H9 (cell line): ENCODE measurements around the gene ABLIM3. TPM values are rescaled to one million over a fixed set of nuclear protein-coding genes. Genes with fewer than 3 reads are reported as not detected.
A peak's percentile ranks its signal among the peaks of the same experiment; 100 is the strongest.

Experiments used
- DNase-seq: peaks from one replicate; pipeline ENCODE4 v3.0.0-alpha.2; 2017
- H2AFZ ChIP-seq: one replicate; pipeline ENCODE4 v1.6.1; 2013; ENCODE audit warnings: mild to moderate bottlenecking, low read length, control low read depth, moderate library complexity
- H2AK5ac ChIP-seq: 2 replicates; pipeline ENCODE4 v1.6.1; 2013; ENCODE audit warnings: low read length, control low read depth, mixed read lengths; ENCODE audit not compliant: insufficient read length
- H2BK120ac ChIP-seq: one replicate; pipeline ENCODE4 v1.6.1; 2013; ENCODE audit warnings: low read depth, mild to moderate bottlenecking, low read length, control low read depth, inconsistent platforms; ENCODE audit not compliant: poor library complexity, severe bottlenecking
- H2BK12ac ChIP-seq: 2 replicates; pipeline ENCODE4 v1.6.1; 2013; ENCODE audit warnings: low read length, control low read depth, mixed read lengths, low read depth; ENCODE audit not compliant: insufficient read length
- H2BK15ac ChIP-seq: 2 replicates; pipeline ENCODE4 v1.6.1; 2013; ENCODE audit warnings: low read depth, low read length, control low read depth
- H2BK20ac ChIP-seq: one replicate; pipeline ENCODE4 v1.6.1; 2013; ENCODE audit warnings: low read depth, mild to moderate bottlenecking, low read length, control low read depth, inconsistent platforms; ENCODE audit not compliant: poor library complexity, severe bottlenecking
- H2BK5ac ChIP-seq: 2 replicates; pipeline ENCODE4 v1.6.1; 2013; ENCODE audit warnings: low read length, control low read depth, mixed read lengths; ENCODE audit not compliant: insufficient read length
- H3K14ac ChIP-seq: 2 replicates; pipeline ENCODE4 v1.6.1; 2013; ENCODE audit warnings: low read length, control low read depth; ENCODE audit not compliant: insufficient read depth
- H3K18ac ChIP-seq: 2 replicates; pipeline ENCODE4 v1.6.1; 2013; ENCODE audit warnings: low read depth, mild to moderate bottlenecking, mixed read lengths, low read length, control low read depth; ENCODE audit not compliant: insufficient read length
- H3K23ac ChIP-seq: 2 replicates; pipeline ENCODE4 v1.6.1; 2013; ENCODE audit warnings: low read length, control low read depth, mixed read lengths, low read depth; ENCODE audit not compliant: insufficient read length
- H3K23me2 ChIP-seq: 2 replicates; pipeline ENCODE4 v1.6.1; 2013; ENCODE audit warnings: low read depth, mild to moderate bottlenecking, mixed read lengths, low read length, control low read depth; ENCODE audit not compliant: insufficient read length, poor library complexity, severe bottlenecking
- H3K27ac ChIP-seq: 2 replicates; pipeline ENCODE4 v1.5.1; 2013; ENCODE audit warnings: low read length, control low read depth, mixed read lengths, low read depth; ENCODE audit not compliant: insufficient read length
- H3K27me3 ChIP-seq: 2 replicates; pipeline ENCODE4 v1.6.1; 2013; ENCODE audit warnings: low read length, control low read depth, inconsistent platforms; ENCODE audit not compliant: insufficient read depth
- H3K4ac ChIP-seq: 2 replicates; pipeline ENCODE4 v1.6.1; 2013; ENCODE audit warnings: low read depth, mild to moderate bottlenecking, control low read depth, inconsistent platforms, low read length, moderate library complexity
- H3K4me1 ChIP-seq: 2 replicates; pipeline ENCODE4 v1.6.1; 2013; ENCODE audit warnings: low read length, control low read depth, inconsistent platforms; ENCODE audit not compliant: insufficient read depth
- H3K4me2 ChIP-seq: 2 replicates; pipeline ENCODE4 v1.6.1; 2013; ENCODE audit warnings: low read length, control low read depth, mixed read lengths; ENCODE audit not compliant: insufficient read length, insufficient read depth
- H3K56ac ChIP-seq: 2 replicates; pipeline ENCODE4 v1.6.1; 2013; ENCODE audit warnings: low read depth, mild to moderate bottlenecking, mixed read lengths, low read length, control low read depth; ENCODE audit not compliant: insufficient read length
- H3K79me1 ChIP-seq: 2 replicates; pipeline ENCODE4 v1.6.1; 2013; ENCODE audit warnings: low read depth, mild to moderate bottlenecking, moderate library complexity, low read length, control low read depth, inconsistent platforms; ENCODE audit not compliant: insufficient read depth, poor library complexity, severe bottlenecking
- H3K79me2 ChIP-seq: 2 replicates; pipeline ENCODE4 v1.6.1; 2013; ENCODE audit warnings: low read length, control low read depth, inconsistent platforms; ENCODE audit not compliant: insufficient read depth
- H3K9ac ChIP-seq: 2 replicates; pipeline ENCODE4 v1.6.1; 2013; ENCODE audit warnings: low read length, control low read depth, mixed read lengths; ENCODE audit not compliant: insufficient read length; ENCODE audit errors: extremely low read depth
- H3K9me3 ChIP-seq: one replicate; pipeline ENCODE4 v1.6.1; 2013; ENCODE audit warnings: low read depth, low read length, inconsistent platforms; ENCODE audit not compliant: control insufficient read depth
- H3T11ph ChIP-seq: one replicate; pipeline ENCODE4 v1.6.1; 2013; ENCODE audit warnings: mild to moderate bottlenecking, low read length, control low read depth, inconsistent platforms
- H4K20me1 ChIP-seq: one replicate; pipeline ENCODE4 v1.6.1; 2013; ENCODE audit not compliant: control insufficient read depth, insufficient read length, insufficient read depth
- H4K5ac ChIP-seq: 2 replicates; pipeline ENCODE4 v1.6.1; 2013; ENCODE audit warnings: low read depth, mild to moderate bottlenecking, mixed read lengths, low read length, control low read depth; ENCODE audit not compliant: insufficient read length
- H4K8ac ChIP-seq: replicated peaks from 2 replicates; pipeline ENCODE4 v1.6.1; 2013; ENCODE audit warnings: low read length, control low read depth, mixed read lengths, low read depth; ENCODE audit not compliant: insufficient read length
- H4K91ac ChIP-seq: 2 replicates; pipeline ENCODE4 v1.6.1; 2013; ENCODE audit warnings: low read depth, mild to moderate bottlenecking, moderate library complexity, mixed read lengths, low read length, control low read depth; ENCODE audit not compliant: insufficient read length
- H3K27ac Mint-ChIP-seq, 3 experiments: 2 replicates in 2 of 3; 3 replicates in 1 of 3; pipeline ENCODE4 v1.8.0; 2020 to 2021; ENCODE audit warnings: mixed read lengths in 3 of 3, mild to moderate bottlenecking in 1 of 3, moderate library complexity in 1 of 3
- H3K27me3 Mint-ChIP-seq: 2 replicates; pipeline ENCODE4 v1.8.0; 2021; ENCODE audit warnings: low read depth, mild to moderate bottlenecking, moderate library complexity, mixed read lengths
- H3K36me3 Mint-ChIP-seq, 3 experiments: 2 replicates in 2 of 3; 3 replicates in 1 of 3; pipeline ENCODE4 v1.8.0; 2020 to 2021; ENCODE audit warnings: low read depth in 3 of 3, mixed read lengths in 3 of 3; ENCODE audit not compliant: insufficient read depth in 1 of 3
- H3K4me1 Mint-ChIP-seq, 2 experiments: 2 replicates each; pipeline ENCODE4 v1.8.0; 2020; ENCODE audit warnings: mixed read lengths in 2 of 2
- H3K4me3 Mint-ChIP-seq, 2 experiments: 2 replicates in 1 of 2; 3 replicates in 1 of 2; pipeline ENCODE4 v1.8.0; 2020 to 2021; ENCODE audit warnings: mild to moderate bottlenecking in 2 of 2, mixed read lengths in 2 of 2, moderate library complexity in 1 of 2
- H3K9me3 Mint-ChIP-seq, 2 experiments: 2 replicates in 1 of 2; 3 replicates in 1 of 2; pipeline ENCODE4 v1.8.0; 2020; ENCODE audit warnings: mild to moderate bottlenecking in 2 of 2, mixed read lengths in 2 of 2, moderate library complexity in 1 of 2
- CTCF ChIP-seq: fragments of 200-600 bp; sonication (generic); conservative IDR thresholded peaks from 3 replicates; pipeline ENCODE4 v1.8.0; 2021; ENCODE audit warnings: antibody characterized with exemption, mild to moderate bottlenecking
- WGBS: extraction: QIAGEN DNeasy Blood & Tissue Kit; methylation state at CpG from one replicate; pipeline ENCODE4 v1.1.7; 2013; ENCODE audit warnings: missing lambda C conversion rate, low lambda C conversion rate, mixed read lengths; ENCODE audit not compliant: insufficient read length; ENCODE audit errors: extremely low coverage; 5-methylcytosine and 5-hydroxymethylcytosine counted together
- total RNA-seq: library from RNA; stranded (reverse); gene quantifications from 2 replicates; pipeline ENCODE4 v1.2.1, GENCODE V29; 2021

The ABLIM3 gene
- total RNA-seq, 1 experiment from 2014 or later: 0.20 TPM

GRCh38 chr5:149265068-149265465 lies 123.8 kb downstream of the ABLIM3 start:
- Histone ChIP-seq H3K18ac (no peak overlapping the region), H3K79me2 (no peaks in the 10 kb centered on the region), H3K4ac (no peak overlapping the region), H3K4me2 (no peak overlapping the region), H2AFZ (no peak overlapping the region), H2BK20ac (no peak overlapping the region), H3K27me3 (no peaks in the 10 kb centered on the region), H3K56ac (no peak overlapping the region), H3K79me1 (no peaks in the 10 kb centered on the region), H3K4me1 (no peaks in the 10 kb centered on the region), H3K23me2 (no peaks in the 10 kb centered on the region), H3K14ac (no peak overlapping the region), H2BK5ac (no peak overlapping the region), H3K9me3 (no peaks in the 10 kb centered on the region), H3K23ac (no peak overlapping the region), H3K9ac (no peak overlapping the region), H4K20me1 (no peaks in the 10 kb centered on the region), H3T11ph (no peak overlapping the region), H2AK5ac (no peak overlapping the region), H2BK12ac (no peak overlapping the region), H3K27ac (no peak overlapping the region), H4K91ac (no peak overlapping the region), H2BK120ac (no peak overlapping the region), H4K8ac (no peak overlapping the region), H2BK15ac (no peak overlapping the region), H4K5ac (no peak overlapping the region)
- TF ChIP-seq CTCF: 0 out of 3 replicates have a peak, but pooled peaks have one; percentile 6
- H3K27ac Mint-ChIP-seq: no peak overlapping the region; a peak in 1 of 7 replicates
- H3K9me3 Mint-ChIP-seq: no peaks in the 10 kb centered on the region; a peak in 1 of 5 replicates
- DNase-seq: no peak
- no peaks in the 10 kb centered on the region for H3K36me3 Mint-ChIP-seq
- peaks cover 9 to 10% of the 10 kb centered on the region in 2 experiments for H3K4me1 Mint-ChIP-seq
- H3K27me3 Mint-ChIP-seq: peaks cover 45% of the 10 kb centered on the region
- WGBS: no CpG with 5 or more reads among the region's 7 CpGs
- H3K4me3 Mint-ChIP-seq: no peak overlapping the region
